Activated CD4-positive, CD25-positive, alpha-beta regulatory T cell treated with anti-CD3 and anti-CD28 coated beads, Interleukin-2, amount 50 U/mL, for 72 hours (primary cell): ENCODE results near the gene OR6B3.
"Not testable (repeated sequence)": the region's sequence is repeated elsewhere in the genome, so short reads cannot be mapped to it uniquely, and the experiment has no call there.

ENCODE experiments used
- DNase-seq: peaks from one replicate; pipeline ENCODE4 v3.0.0; 2021

OR6B3 gene

DNA sequence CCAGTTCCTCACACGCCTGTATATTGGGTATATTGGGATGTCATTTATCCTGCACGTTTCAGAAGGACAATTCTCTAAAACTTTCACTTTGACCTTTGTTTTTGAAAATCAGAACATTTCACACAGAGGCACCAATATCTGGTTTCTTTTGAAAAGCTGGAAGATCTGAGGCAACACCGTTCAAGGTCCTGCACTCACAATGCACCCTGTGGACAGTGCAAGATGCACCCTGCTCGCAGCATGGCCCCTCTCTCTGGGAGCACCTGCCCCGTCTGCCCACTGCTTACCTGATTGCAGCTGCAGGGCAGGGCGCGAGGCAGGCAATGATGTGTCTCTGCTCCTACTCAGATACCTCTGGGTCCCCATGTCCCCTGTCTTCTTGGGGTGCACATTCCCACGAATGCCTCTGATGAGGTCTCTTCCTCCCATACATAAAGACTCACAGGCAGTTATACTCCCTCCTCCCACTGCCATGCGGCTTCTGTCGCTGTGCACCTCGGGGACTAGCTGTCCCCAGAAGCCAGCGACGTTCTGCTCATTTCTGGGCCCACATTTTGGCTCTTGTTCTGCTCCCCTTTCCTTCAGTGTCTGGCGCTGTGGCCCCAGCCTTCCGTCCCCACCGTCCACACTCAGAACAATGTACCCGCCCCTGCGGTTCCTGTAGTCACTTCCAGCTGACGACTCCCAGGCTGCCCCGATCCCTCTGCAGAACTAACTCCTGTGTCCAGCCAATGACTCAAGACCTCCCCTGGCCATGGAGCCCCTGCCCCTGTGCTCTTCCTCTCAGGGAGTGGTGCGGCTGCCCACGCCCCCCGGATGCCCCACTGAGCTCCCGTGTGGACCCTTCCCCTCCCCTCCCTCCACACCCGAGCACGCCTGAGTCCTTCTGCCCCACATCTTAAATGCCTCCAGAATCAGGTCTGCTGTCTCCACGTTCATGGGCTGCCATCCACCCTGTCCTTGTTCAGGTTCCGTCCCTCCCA is at the start of gene OR6B3:
Gene OR6B3 (minus strand): TSS at position 349 of the 983 bp plus-strand sequence.
- no peak for DNase-seq

DNA sequence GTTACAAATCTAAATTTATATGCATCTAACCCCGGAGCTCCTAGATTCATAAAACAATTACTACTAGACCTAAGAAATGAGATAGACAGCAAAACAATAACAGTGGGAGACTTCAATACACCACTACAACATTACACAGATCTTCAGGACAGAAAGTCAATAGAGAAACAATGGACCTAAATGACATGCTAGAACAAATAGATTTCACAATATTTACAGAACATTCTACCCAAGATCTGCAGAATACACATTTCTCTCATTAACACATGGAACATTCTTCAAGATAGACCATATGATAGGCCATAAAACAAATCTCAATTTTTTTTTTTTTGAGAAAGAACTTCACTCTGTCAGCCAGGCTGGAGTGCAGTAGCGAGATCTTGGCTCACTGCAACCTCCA is 45.0 kb upstream of the OR6B3 start:
- DNase-seq, result no peak

DNA sequence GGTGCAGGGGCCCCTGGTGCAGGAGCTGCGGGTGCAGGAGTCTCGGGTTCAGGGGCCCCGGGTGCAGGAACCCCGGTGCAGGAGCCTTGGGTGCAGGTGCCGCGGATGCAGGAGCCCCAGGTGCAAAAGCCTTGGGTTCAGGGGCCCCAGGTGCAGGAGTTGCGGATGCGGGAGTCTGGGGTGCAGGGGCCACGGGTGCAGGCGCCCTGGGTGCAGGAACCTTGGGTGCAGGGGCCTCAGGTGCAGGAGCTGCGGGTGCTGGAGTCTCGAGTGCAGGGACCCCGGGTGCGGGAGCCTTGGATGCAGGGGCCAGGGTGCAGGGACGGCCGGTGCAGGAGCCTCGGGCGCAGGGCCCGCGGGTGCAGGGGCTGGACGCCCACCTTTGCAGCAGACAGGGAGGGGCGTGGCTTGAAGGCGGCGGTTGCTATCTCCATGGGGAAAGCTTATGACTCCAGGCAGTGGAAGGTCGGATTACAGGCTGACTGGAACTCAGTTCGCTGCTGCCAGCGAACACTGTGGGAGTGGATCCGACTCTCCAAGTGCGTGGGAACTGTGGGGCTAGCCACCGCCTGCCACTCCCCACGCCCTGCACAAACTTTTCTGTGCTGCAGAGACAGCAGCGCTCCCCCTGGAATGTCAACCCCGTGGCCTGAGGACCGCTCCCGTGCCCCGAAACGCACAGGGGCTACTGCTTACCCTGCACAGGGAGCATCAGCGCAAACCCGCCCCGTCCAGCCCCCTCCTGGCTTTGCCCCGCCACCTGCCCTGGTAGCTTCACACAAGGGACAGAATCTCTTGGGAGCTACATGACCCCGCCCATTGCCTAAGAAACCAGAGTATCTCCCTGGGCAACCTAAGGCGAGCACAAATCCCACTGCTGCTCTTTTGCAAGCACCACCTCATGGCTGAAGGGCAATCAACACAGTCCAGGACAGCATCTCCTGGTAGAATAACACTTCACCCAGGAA is 42.5 kb upstream of the OR6B3 start:
- no peak for DNase-seq

DNA sequence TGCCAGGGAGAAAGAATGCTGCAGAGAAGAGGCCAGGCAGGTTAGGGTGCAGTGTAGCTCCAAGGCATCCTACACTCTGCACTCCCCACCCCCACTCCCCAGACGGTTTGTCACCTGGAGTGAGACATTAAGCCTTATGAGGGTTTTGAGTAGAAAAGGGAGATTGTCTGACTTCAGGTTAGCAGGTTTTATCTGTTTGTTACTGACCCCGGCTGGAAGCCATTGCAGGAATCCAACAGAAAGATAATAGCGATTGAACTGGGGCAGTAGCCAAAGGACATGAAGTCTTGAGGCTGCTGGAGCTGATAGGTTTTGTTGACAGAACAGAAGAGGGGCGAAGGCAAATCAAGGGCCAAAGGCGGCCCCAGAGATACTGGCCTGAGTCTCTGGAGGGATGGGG is 36.0 kb upstream of the OR6B3 start:
- no peak for DNase-seq

DNA sequence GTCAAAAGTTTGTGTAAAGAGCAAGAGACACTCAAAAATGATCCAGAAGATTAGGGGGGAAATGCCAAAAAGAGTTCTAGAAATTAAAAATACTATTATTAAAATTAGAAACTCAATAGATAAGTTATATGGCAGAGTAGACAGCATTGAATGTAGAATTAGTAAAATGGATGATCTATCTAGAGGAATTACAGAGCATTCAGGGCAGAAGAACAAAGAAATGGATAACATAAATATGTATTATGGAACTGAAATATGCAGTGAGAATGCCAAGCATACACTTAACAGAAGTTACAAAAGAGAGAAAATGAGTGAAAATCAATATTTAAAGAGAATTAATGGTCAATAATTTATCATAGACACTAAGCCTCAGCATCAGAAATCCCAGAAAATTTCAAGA is 33.2 kb upstream of the OR6B3 start:
- DNase-seq, result no peak

DNA sequence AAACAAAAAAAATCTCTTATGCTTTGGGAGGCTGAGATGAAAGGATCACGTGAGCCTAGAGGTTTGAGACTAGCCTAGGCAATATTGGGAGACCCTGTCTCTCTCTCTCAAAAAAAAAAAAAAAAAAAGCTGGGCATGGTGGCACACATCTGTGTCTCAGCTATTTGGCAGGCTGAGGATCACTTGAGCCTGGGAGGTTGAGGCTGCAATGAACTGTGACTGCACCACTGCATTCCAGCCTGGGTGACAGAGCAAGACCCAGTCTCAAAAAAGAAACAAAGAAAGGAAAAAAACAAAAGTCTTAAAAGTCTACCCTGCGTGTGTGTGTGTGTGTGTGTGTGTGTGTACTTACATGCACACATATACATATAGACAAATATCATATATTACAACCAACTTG is 25.3 kb upstream of the OR6B3 start:
- no peak for DNase-seq

DNA sequence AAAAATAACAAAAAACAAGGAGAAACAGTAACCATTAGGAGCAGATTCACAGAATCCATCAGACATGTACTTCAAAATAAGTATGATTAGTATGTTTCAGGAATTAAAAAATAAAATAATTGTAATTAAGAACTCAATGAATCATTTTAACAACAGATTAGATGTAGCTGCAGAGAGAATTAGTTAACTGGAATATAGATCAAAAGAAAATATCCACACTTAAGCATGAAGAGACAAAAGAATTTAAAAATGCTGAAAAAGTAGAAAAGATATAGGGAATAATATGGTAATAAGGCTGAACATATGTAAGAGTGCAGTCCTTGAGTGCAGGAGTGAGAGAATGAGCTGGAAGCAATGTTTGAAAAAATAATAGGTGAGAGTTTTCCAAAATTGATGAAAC is 24.1 kb upstream of the OR6B3 start:
- DNase-seq, result no peak

DNA sequence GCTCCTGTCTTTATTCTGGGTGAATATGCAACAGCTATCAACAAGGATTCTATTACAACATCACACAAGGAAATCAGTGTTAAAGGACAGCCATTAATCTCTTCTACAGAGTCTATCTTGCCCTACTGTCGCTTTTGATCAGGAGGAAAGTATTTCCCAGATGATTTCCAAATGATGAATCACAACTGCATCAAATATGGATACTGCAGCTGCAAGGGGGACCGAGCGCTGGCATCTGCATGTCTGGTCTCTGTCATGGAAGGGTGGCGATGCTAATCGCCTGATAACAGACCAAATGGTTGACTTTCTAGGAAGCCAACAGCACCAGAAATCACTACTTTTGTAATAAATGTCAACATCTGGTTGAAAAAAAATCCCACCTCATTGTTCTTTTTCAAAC is 21.2 kb upstream of the OR6B3 start:
- no peak for DNase-seq

DNA sequence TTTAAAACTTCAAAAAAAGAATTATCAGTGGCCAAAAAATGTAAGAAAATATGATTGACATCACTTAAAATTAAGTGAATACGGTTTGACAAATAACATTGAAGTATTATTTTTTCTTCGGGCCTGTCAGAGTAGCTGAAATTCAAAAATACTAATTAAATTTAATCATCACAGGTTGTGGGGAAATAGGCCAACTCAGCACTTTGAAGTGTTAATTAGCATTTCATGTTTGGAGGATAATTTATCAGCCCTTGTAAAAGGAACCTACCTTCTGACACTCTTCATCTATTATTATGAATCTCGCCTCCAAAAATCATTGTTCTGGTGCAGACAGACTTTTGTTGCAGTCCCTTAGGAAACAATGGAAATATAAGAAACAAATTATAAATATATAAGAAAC is 17.6 kb upstream of the OR6B3 start:
- no peak for DNase-seq

DNA sequence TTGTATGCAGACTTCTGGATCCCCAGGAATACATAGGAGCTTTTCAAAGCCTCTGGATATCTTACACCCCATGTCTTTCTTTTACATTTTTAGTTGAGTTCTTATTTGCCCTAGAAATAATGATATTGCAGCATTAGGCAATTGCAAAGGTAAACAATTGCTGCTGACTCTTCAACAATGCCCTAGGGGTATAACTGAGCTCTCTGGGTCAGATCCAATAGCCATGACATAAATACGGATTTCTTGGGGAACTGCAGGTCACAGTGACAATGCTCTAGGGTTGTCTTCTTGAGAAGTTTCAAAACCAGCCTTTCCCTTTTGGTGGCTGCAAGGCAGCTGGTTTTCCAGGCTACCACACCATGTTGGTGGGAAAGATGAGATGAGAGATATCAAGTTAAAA is 16.5 kb upstream of the OR6B3 start:
- no peak for DNase-seq

DNA sequence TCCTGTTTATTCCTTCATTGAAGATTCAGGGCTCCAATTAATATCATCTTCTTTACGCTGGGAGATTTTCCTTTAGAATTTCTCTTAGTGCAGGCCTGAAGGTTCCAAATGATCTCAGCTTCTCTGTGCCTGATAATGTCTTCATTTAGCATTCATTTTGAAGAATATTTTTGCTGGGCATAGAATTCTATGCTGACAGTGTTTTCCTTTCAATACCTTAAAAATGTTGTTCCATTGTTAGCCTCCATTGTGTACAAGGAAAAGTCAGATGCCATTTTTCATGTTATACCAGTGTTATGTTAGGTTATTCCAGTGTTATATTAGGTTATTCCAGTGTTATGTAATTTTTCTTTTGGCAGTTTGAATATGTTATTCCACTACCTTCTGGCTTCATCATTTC is 14.9 kb upstream of the OR6B3 start:
- no peak for DNase-seq

DNA sequence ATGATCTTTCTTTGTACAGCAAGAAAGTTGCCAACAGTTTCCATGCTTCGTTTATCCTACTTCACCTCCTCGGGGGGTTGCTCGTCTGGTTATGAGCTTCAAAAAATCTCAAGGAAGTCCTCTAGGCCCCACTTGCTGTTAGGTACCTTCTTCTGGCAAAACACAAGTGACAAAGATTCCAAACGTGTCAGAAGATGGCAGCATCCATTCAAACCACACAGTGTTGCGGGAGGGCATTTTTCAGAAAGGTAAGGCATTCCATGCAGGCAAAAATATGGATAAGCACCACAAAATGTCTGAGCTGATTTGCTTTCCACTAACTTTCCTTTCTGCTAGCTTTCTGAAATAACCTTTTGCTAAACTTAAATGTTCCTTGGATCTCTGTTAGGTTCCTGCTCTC is 13.2 kb upstream of the OR6B3 start:
- DNase-seq, result no peak

DNA sequence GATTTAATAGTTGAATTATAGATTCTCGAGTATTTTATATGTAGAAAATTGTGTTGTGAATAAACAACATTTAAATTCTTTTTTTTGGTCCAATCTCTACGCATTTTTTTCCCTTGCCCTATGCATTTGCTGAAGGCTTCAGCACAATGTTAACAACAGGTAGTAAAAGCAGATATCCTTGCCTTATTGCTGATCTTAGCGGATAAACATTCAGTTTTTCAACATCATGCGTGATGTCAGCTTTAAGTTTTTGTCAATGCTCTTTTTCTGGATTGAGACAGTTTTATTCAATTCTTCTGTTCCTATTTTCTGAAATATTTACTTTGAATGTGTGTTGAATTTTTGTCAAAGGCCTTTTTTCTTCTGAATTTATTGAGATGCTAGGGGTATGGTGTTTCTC is 11.6 kb upstream of the OR6B3 start:
- DNase-seq, result no peak

DNA sequence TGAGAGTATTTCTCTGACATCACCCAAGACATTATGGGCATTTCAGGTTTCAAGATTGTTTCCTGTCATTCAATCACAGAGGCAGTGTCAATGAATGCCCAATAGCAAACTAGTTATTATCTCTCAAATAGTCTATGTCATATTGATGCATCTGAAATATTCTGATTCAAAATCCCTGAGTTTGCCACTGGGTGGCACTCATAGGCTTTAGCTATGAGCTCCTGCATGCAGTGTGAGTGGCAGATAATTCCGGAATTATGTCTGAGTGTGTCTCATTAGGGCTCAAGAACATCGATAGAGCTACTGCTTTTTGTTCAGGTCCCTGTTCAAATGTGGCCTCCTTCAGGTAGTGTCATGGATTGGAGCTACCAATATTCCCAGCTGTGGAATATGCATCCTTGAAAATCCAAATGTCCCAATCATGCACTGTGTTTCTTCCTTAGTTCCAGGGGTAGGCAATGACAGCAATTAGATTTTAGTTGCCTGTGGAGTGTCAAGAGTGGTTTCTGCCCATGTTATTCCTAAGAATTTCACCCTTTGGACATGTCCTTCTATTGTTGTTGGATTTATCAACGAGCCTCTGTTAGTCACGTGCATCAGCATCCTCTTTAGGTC is 7.8 kb upstream of the OR6B3 start:
- DNase-seq, result no peak

DNA sequence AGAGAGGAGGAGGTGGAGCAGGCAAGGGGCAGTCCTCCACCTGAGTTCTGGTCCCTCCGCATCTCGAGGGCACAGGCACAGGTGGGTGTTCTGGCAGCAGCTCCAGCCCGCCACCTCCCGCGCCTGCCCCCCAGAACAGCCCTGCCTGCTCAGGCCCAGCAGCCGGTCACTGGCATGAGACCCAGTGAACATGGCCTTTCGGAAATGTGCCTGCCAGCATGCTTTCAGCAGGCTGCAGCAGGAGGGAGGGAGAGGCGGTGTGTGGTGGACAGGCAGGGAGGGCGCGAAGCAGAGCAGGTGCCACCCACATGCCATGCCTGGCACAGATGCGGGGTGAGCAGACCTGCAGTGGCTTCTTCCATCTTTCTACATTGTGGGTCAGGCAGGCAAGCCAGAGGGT is 3.4 kb upstream of the OR6B3 start:
- no peak for DNase-seq

DNA sequence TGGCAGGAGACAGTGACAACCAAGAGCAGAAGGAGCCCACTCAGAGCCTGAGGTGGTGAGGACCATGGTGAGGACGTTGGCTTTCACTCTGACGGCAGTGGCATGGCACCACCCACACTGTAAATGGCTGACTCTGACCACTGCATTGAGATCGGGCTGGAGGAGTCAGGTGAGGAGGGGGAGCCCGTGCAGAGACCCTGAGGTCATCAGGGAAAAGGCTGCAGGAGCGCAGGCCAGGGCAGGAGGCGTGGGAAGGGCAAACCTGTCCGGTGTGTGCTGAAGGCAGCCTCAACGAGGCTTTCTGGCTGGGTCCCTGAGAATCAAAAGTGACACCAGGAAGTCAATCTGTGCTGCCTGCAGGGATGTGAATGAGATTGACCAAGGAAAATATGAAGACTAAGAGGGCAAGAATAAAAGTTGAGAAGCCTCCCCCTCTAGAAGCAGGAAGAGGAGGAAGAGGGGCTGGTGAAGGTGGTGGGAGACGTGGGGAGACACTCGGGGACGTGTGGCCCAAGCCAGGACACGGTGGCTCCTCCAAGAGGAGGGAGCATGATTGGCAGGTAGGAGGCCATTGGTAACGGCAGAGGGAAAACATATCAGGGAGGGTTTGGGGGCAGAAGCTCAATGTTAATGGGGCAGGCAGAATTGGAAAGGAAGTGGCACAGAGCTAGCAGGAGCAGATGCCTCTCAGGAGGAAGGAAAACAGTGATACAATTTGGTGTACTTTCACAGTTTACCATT is 2.0 kb upstream of the OR6B3 start:
- no peak for DNase-seq

DNA sequence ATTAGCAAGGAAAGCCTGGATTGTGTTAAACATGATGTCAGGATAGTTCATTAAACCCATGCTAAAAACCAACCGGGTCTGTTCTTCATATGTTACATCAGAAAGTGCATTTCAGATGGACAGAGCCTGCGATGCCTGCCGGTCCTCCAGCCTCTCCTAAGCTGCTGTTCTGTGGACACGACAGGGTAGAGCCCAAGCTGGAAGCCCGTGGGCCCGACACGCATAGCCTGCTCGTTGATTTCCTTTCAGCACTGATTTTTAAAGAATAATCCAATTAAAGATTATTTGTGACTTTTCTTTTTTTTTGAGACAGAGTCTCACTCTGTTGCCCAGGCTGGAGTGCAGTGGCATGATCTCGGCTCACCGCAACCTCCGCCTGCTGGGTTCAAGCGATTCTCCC is 797 bp downstream of the OR6B3 start:
- DNase-seq, result no peak

DNA sequence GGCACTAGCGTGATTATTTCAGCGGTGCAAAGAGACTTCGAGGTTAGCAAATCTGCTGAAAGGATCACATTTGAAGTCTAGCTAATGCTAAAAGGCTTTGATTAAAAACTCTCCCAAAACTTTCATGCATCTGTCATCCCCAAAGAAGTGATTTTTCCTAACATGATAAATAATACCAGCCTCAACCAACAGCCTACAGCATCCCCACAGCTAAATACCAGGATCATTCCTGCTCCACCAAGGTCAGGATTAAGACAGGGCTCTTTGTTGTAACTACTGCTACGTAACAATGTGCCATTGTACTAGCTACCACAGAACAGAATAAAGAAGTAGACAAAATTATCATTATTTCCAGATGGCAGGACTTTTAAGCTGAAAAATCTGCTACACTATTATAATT is 1.6 kb downstream of the OR6B3 start:
- DNase-seq, result no peak

DNA sequence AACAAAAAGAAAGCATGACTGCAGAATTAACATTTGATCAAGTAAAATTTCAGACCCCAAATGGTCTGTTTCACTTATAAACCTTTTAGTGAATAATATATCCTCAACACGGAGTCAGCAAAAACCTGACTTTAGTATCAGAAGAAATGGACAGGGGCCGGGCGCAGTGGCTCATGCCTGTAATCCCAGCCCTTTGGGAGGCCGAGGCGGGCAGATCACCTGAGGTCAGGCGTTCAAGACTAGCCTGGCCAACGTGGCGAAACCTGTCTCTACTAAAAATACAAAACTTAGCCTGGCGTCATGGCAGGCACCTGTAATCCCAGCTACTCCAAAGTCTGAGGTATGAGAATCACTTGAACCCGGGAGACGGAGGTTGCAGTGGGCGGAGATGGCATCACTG is 3.0 kb downstream of the OR6B3 start:
- DNase-seq, result no peak

DNA sequence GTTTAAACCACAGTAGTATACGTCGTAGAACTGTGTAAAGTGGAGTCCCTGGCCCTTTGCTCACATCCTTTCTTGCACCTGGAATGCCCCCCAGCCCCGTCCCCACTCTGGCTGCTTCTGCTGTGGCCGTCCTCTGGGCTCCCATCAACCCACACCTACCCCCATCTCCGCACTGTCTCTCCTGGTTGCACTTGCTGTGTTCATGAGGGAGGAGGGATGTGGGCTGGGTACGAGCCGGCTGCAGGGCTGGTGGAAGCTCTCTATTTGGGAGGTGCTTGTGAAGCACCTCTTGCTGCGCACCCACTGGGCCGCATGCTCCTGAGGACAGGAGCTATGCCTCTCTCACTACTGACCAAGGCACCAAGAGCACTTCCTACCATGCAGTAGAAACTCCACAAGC is 5.1 kb downstream of the OR6B3 start:
- DNase-seq, result no peak

DNA sequence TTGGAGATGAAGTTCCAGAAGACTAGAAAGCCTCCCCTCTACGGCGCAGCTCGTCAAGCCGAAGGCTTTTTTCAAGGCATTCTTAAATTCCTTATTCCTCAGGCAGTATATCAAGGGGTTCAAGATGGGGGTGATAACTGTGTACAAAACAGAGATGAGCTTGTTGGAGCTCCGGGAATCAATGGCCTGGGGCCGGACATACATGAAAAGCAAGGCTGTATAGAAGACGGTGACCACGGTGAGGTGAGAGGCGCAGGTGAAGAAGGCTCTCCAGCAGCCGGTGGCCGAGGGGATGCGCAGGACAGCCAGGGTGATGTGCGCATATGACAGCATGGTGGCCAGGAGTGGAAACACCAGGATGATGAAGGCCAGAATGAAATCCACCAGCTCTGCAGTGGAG is 8.2 kb downstream of the OR6B3 start:
- DNase-seq, result no peak

DNA sequence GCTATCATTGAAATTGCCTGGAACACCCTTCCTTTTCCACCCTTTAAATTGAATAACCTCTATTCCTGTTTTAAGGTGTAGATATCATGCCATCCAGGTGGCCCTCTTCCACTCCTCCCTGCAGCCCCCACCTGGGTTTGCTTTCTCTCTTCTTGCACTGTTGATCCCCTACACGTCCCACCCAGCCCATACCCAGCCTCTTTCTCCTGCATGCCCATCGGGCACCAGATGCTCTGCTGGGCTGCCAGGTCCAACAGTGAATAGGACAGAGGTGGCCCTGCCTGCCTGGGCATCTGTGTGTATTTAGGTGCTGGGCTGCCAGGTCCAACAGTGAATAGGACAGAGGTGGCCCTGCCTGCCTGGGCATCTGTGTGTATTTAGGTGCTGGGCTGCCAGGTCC is 9.2 kb downstream of the OR6B3 start:
- DNase-seq, result not testable (repeated sequence)
